Endodermal cell (in vitro differentiated cells): ENCODE measurements around the gene C3orf62. TPM values are rescaled to one million over a fixed set of nuclear protein-coding genes. Genes with fewer than 3 reads are reported as not detected.
A peak's percentile ranks its signal among the peaks of the same experiment; 100 is the strongest.

Experiments used
- DNase-seq: peaks from one replicate; pipeline ENCODE4 v3.0.0-alpha.2; 2017
- H3K27ac ChIP-seq: 2 replicates; pipeline ENCODE4 v1.5.1; 2013; ENCODE audit warnings: mild to moderate bottlenecking, low read depth, low read length, moderate library complexity
- H3K27me3 ChIP-seq: 2 replicates; pipeline ENCODE4 v1.6.1; 2013; ENCODE audit warnings: mild to moderate bottlenecking, low read length, moderate library complexity; ENCODE audit not compliant: insufficient read depth, control insufficient read depth, poor library complexity, severe bottlenecking
- H3K36me3 ChIP-seq: 2 replicates; pipeline ENCODE4 v1.7.0; 2013; ENCODE audit warnings: mild to moderate bottlenecking, low read length, moderate library complexity; ENCODE audit not compliant: control insufficient read depth, insufficient read depth
- H3K4me1 ChIP-seq: one replicate; pipeline ENCODE4 v1.7.0; 2013; ENCODE audit warnings: low read length; ENCODE audit not compliant: control insufficient read depth, insufficient read depth
- H3K4me3 ChIP-seq: 2 replicates; pipeline ENCODE4 v1.5.1; 2013; ENCODE audit warnings: mild to moderate bottlenecking, low read length, moderate library complexity
- H3K9ac ChIP-seq: 2 replicates; pipeline ENCODE4 v1.6.1; 2013; ENCODE audit warnings: mild to moderate bottlenecking, low read length, moderate library complexity; ENCODE audit not compliant: poor library complexity, severe bottlenecking; ENCODE audit errors: extremely low read depth
- H3K9me3 ChIP-seq: 2 replicates; pipeline ENCODE4 v1.6.1; 2013; ENCODE audit warnings: mild to moderate bottlenecking, low read length, moderate library complexity; ENCODE audit not compliant: control insufficient read depth
- H3K27ac Mint-ChIP-seq: 2 replicates; pipeline ENCODE4 v1.8.0; 2020; ENCODE audit warnings: mixed read lengths
- H3K27me3 Mint-ChIP-seq: 2 replicates; pipeline ENCODE4 v1.8.0; 2021; ENCODE audit warnings: mild to moderate bottlenecking, mixed read lengths; ENCODE audit not compliant: insufficient read depth
- H3K36me3 Mint-ChIP-seq: 2 replicates; pipeline ENCODE4 v1.8.0; 2020; ENCODE audit warnings: low read depth, mixed read lengths
- H3K4me1 Mint-ChIP-seq: 2 replicates; pipeline ENCODE4 v1.8.0; 2020; ENCODE audit warnings: mixed read lengths
- H3K4me3 Mint-ChIP-seq: 2 replicates; pipeline ENCODE4 v1.8.0; 2020; ENCODE audit warnings: mild to moderate bottlenecking, moderate library complexity, mixed read lengths
- H3K9me3 Mint-ChIP-seq: 2 replicates; pipeline ENCODE4 v1.8.0; 2020; ENCODE audit warnings: mild to moderate bottlenecking, mixed read lengths
- CTCF ChIP-seq: fragments of 200-600 bp; sonication (generic); conservative IDR thresholded peaks from 2 replicates; pipeline ENCODE4 v1.5.0; 2021; ENCODE audit warnings: antibody characterized with exemption, mild to moderate bottlenecking
- WGBS, 2 experiments: methylation state at CpG; one replicate each; pipeline versions ENCODE4 v1.1.5 to v1.1.7; 2013; ENCODE audit warnings: missing lambda C conversion rate in 2 of 2, mixed read lengths in 1 of 2; ENCODE audit not compliant: insufficient coverage in 1 of 2, insufficient read length in 1 of 2; 5-methylcytosine and 5-hydroxymethylcytosine counted together
- total RNA-seq, 2 donors: library from RNA; stranded (reverse); fragmentation: NEBNext Ultra II Directional in 1 of 2; extraction: Animal tissue kit (Norgen Biotek cat#: 25700) in 1 of 2; gene quantifications; 2 replicates in 1 of 2; 3 replicates in 1 of 2; pipeline ENCODE4 v1.2.1, GENCODE V29; 2021

Gene C3orf62
- total RNA-seq, 2 donors from 2014 or later = 3.6 to 4.8 TPM

GRCh38 chr3:49260806-49261324, 16.2 kb downstream of the C3orf62 start:
- no peaks in the 10 kb centered on the region for H3K4me1 Mint-ChIP-seq
- Histone ChIP-seq H3K9ac (no peak overlapping the region), H3K36me3 (no peaks in the 10 kb centered on the region), H3K4me3 (no peak overlapping the region), H3K27me3 (no peaks in the 10 kb centered on the region), H3K4me1 (no peaks in the 10 kb centered on the region), H3K27ac (peak overlapping the region; percentile 2), H3K9me3 (no peaks in the 10 kb centered on the region)
- H3K27me3 Mint-ChIP-seq = no peaks in the 10 kb centered on the region
- H3K9me3 Mint-ChIP-seq = peaks cover 4% of the 10 kb centered on the region
- H3K36me3 Mint-ChIP-seq = no peaks in the 10 kb centered on the region
- no peak overlapping the region for H3K4me3 Mint-ChIP-seq
- TF ChIP-seq CTCF = no peak
- no peak for DNase-seq
- WGBS, 2 experiments = 89 to 90% methylated on average over 4 to 5 of the region's 5 CpGs
- H3K27ac Mint-ChIP-seq = no peak overlapping the region

- TF ChIP-seq CTCF = no peak
- no peaks in the 10 kb centered on the region for H3K4me1 ChIP-seq
- DNase-seq = no peak
- WGBS, 2 experiments = 80 to 93% methylated on average over 3 of the region's 3 CpGs
- H3K27me3 ChIP-seq = no peaks in the 10 kb centered on the region
- no peaks in the 10 kb centered on the region for H3K36me3 ChIP-seq
- no peaks in the 10 kb centered on the region for H3K9me3 ChIP-seq
- Mint-ChIP-seq H3K4me3 (no peak overlapping the region), H3K9me3 (peaks cover 4% of the 10 kb centered on the region), H3K36me3 (no peaks in the 10 kb centered on the region), H3K27me3 (no peaks in the 10 kb centered on the region), H3K4me1 (no peaks in the 10 kb centered on the region), H3K27ac (no peak overlapping the region)
- H3K9ac ChIP-seq = no peak overlapping the region
- no peak overlapping the region for H3K4me3 ChIP-seq
- peak overlapping the region; percentile 36 for H3K27ac ChIP-seq
Observed at GRCh38 chr3:49257187-49257586, 19.8 kb downstream of the C3orf62 start.

GRCh38 chr3:49255718-49256511, 21.1 kb downstream of the C3orf62 start:
- Mint-ChIP-seq H3K27ac (no peak overlapping the region), H3K27me3 (no peaks in the 10 kb centered on the region), H3K36me3 (no peaks in the 10 kb centered on the region), H3K9me3 (peaks cover 4% of the 10 kb centered on the region), H3K4me1 (no peaks in the 10 kb centered on the region), H3K4me3 (no peak overlapping the region)
- no peak for DNase-seq
- H3K36me3 ChIP-seq = no peaks in the 10 kb centered on the region
- no peak overlapping the region for H3K4me3 ChIP-seq
- no peak overlapping the region for H3K27ac ChIP-seq
- WGBS, 2 experiments = 87 to 89% methylated on average over 1 to 6 of the region's 6 CpGs
- H3K9ac ChIP-seq = no peak overlapping the region
- TF ChIP-seq CTCF = no peak
- no peaks in the 10 kb centered on the region for H3K4me1 ChIP-seq
- H3K27me3 ChIP-seq = no peaks in the 10 kb centered on the region
- no peaks in the 10 kb centered on the region for H3K9me3 ChIP-seq
